Neural cell (in vitro differentiated cells): ENCODE data around the gene CDKAL1. TPM values are rescaled to one million over a fixed set of nuclear protein-coding genes. Genes with fewer than 3 reads are reported as not detected.
"Not testable (repeated sequence)": the region's sequence is repeated elsewhere in the genome, so short reads cannot be mapped to it uniquely, and the experiment has no call there.

Experiments
- H2AFZ ChIP-seq: fragments of 200-600, 300-800 bp; sonication (generic), shearing (Covaris generic); 2 replicates; pipeline ENCODE4 v1.6.0; 2014; ENCODE audit warnings: low read depth, mild to moderate bottlenecking, antibody characterized with exemption, low read length, moderate library complexity
- H3F3A ChIP-seq: fragments of 200-600 bp; shearing (Covaris generic); 2 replicates; pipeline ENCODE4 v1.6.1; 2016; ENCODE audit warnings: mild to moderate bottlenecking, moderate library complexity, mixed read lengths, antibody characterized with exemption, low read length; ENCODE audit not compliant: insufficient read depth, poor library complexity, severe bottlenecking
- H3K27ac ChIP-seq: fragments of 200-600, 300-800 bp; sonication (generic), shearing (Covaris generic); 2 replicates; pipeline ENCODE4 v1.5.1; 2014; ENCODE audit warnings: mild to moderate bottlenecking, low read length, moderate library complexity
- H3K27me3 ChIP-seq: fragments of 300-800, 200-600 bp; sonication (generic), shearing (Covaris generic); 2 replicates; pipeline ENCODE4 v1.6.0; 2014; ENCODE audit warnings: mild to moderate bottlenecking, low read depth, low read length, moderate library complexity; ENCODE audit not compliant: insufficient read depth
- H3K36me3 ChIP-seq: fragments of 300-800, 200-600 bp; sonication (generic), shearing (Covaris generic); 2 replicates; pipeline ENCODE4 v1.5.1; 2014; ENCODE audit warnings: mild to moderate bottlenecking, antibody characterized with exemption, low read length, moderate library complexity; ENCODE audit not compliant: insufficient read depth
- H3K4me2 ChIP-seq: fragments of 300-800, 200-600 bp; sonication (generic), shearing (Covaris generic); 2 replicates; pipeline ENCODE4 v1.6.0; 2014; ENCODE audit warnings: mild to moderate bottlenecking, low read length
- H3K4me3 ChIP-seq: fragments of 300-800, 200-600 bp; sonication (generic), shearing (Covaris generic); 2 replicates; pipeline ENCODE4 v1.5.1; 2014; ENCODE audit warnings: mild to moderate bottlenecking, low read length, moderate library complexity
- H3K79me2 ChIP-seq: fragments of 200-600 bp; shearing (Covaris generic); replicated peaks from 2 replicates; pipeline ENCODE4 v1.6.0; 2014; ENCODE audit warnings: mild to moderate bottlenecking, low read length, moderate library complexity; ENCODE audit not compliant: insufficient read depth
- H3K9ac ChIP-seq: fragments of 300-800, 200-600 bp; sonication (generic), shearing (Covaris generic); 2 replicates; pipeline ENCODE4 v1.6.1; 2016; ENCODE audit warnings: mild to moderate bottlenecking, low read length, mixed read lengths
- H3K9me2 ChIP-seq: fragments of 200-600 bp; shearing (Covaris generic); 2 replicates; pipeline ENCODE4 v1.6.1; 2016; ENCODE audit warnings: mild to moderate bottlenecking, low read length, mixed read lengths; ENCODE audit not compliant: insufficient read depth
- H3K9me3 ChIP-seq: fragments of 200-600, 300-800 bp; sonication (generic), shearing (Covaris generic); 2 replicates; pipeline ENCODE4 v1.6.1; 2016; ENCODE audit warnings: mild to moderate bottlenecking, mixed run types, low read length, moderate library complexity, mixed read lengths
- H4K20me1 ChIP-seq: fragments of 200-600 bp; shearing (Covaris generic); 2 replicates; pipeline ENCODE4 v1.6.1; 2016; ENCODE audit warnings: mild to moderate bottlenecking, mixed run types; ENCODE audit not compliant: insufficient read depth
- CTCF ChIP-seq: fragments of 450-650 bp; IDR thresholded peaks from 2 replicates; pipeline ENCODE4 v1.5.1; 2014; ENCODE audit warnings: antibody characterized with exemption, mild to moderate bottlenecking, moderate library complexity; ENCODE audit not compliant: poor library complexity, severe bottlenecking
- EP300 ChIP-seq: fragments of 450-650 bp; conservative IDR thresholded peaks from 2 replicates; pipeline ENCODE4 v1.6.1; 2014; ENCODE audit warnings: antibody characterized with exemption, mild to moderate bottlenecking, moderate library complexity; ENCODE audit not compliant: poor library complexity, severe bottlenecking
- EZH2 ChIP-seq: fragments of 200-600, 300-800 bp; shearing (Covaris generic), sonication (generic); IDR thresholded peaks from 2 replicates; pipeline ENCODE4 v1.6.1; 2014; ENCODE audit warnings: antibody characterized with exemption, low read length, borderline replicate concordance, mild to moderate bottlenecking; ENCODE audit not compliant: insufficient read depth, poor library complexity, severe bottlenecking
- MXI1 ChIP-seq: fragments of 450-650 bp; conservative IDR thresholded peaks from 2 replicates; pipeline ENCODE4 v1.6.1; 2014; ENCODE audit warnings: antibody characterized with exemption, mild to moderate bottlenecking; ENCODE audit not compliant: poor library complexity, severe bottlenecking
- POLR2AphosphoS5 ChIP-seq: IDR thresholded peaks from 2 replicates; pipeline ENCODE4 v1.6.1; 2012
- RAD21 ChIP-seq: fragments of 450-650 bp; conservative IDR thresholded peaks from 2 replicates; pipeline ENCODE4 v1.6.1; 2014; ENCODE audit warnings: antibody characterized with exemption, mild to moderate bottlenecking, moderate library complexity
- REST ChIP-seq: IDR thresholded peaks from 2 replicates; pipeline ENCODE4 v1.6.1; 2012; ENCODE audit warnings: borderline replicate concordance
- SMC3 ChIP-seq: fragments of 450-650 bp; conservative IDR thresholded peaks from 2 replicates; pipeline ENCODE4 v1.6.1; 2014; ENCODE audit warnings: antibody characterized with exemption, mild to moderate bottlenecking, moderate library complexity; ENCODE audit not compliant: poor library complexity
- TAF1 ChIP-seq: IDR thresholded peaks from 2 replicates; pipeline ENCODE4 v1.6.1; 2012; ENCODE audit warnings: low read depth
- polyA plus RNA-seq: library from polyadenylated mRNA; depleted of rRNA; stranded (reverse); fragments of >200 nt; gene quantifications from 2 replicates; pipeline ENCODE4 v1.2.3, GENCODE V29; 2014

Gene CDKAL1
- polyA plus RNA-seq, 1 donor from 2014 or later: 10.7 TPM

- Histone ChIP-seq H3F3A (no peaks in the 10 kb centered on the region), H3K27ac (no peak overlapping the region), H3K4me2 (no peak overlapping the region), H3K4me3 (no peak overlapping the region), H3K9me2 (no peaks in the 10 kb centered on the region), H2AFZ (no peak overlapping the region), H3K36me3 (no peaks in the 10 kb centered on the region), H4K20me1 (no peaks in the 10 kb centered on the region), H3K9me3 (no peaks in the 10 kb centered on the region), H3K9ac (no peak overlapping the region), H3K79me2 (no peaks in the 10 kb centered on the region), H3K27me3 (no peaks in the 10 kb centered on the region)
- TF ChIP-seq EP300 (no peak), MXI1 (no peak), EZH2 (no peak), REST (no peak), RAD21 (no peak)
Measured at GRCh38 chr6:20608905-20609304, 74.6 kb downstream of the CDKAL1 start.

DNA sequence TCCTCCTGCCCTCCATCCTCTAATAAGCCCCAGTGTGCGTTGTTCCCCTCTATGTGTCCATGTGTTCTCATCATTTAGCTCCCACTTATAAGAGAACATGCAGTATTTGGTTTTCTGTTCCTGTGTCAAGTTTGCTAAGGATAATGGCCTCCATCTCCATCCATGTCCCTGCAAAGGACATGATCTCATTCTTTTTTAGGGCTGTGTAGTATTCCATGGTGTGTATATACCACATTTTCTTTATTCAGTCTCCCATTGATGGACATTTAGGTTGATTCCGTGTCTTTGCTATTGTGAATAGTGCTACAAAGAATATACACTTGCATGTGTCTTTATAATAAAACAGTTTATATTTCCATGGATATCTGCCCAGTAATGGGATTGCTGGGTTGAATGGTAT, 75.7 kb downstream of the CDKAL1 start:
- not testable (repeated sequence) for H4K20me1 ChIP-seq, H3F3A ChIP-seq, H3K9me2 ChIP-seq, H2AFZ ChIP-seq, H3K4me3 ChIP-seq, H3K36me3 ChIP-seq, H3K9ac ChIP-seq, H3K4me2 ChIP-seq, H3K79me2 ChIP-seq, H3K27ac ChIP-seq, H3K9me3 ChIP-seq, H3K27me3 ChIP-seq

GRCh38 chr6:20610636-20611370, 76.5 kb downstream of the CDKAL1 start:
- H3K27me3 ChIP-seq: no peaks in the 10 kb centered on the region
- no peak for TF ChIP-seq TAF1
- TF ChIP-seq POLR2AphosphoS5: no peak
- TF ChIP-seq EZH2: no peak
- no peak for TF ChIP-seq MXI1
- TF ChIP-seq CTCF: no peak
- no peak for TF ChIP-seq SMC3
- no peak for TF ChIP-seq EP300
- no peak for TF ChIP-seq REST

GRCh38 chr6:20617537-20617936, 83.3 kb downstream of the CDKAL1 start:
- not testable (repeated sequence) for H3F3A ChIP-seq, H3K27ac ChIP-seq, H2AFZ ChIP-seq, H3K36me3 ChIP-seq, H4K20me1 ChIP-seq, H3K4me3 ChIP-seq, H3K79me2 ChIP-seq, H3K27me3 ChIP-seq, H3K9ac ChIP-seq, H3K9me2 ChIP-seq, H3K4me2 ChIP-seq, H3K9me3 ChIP-seq

More at GRCh38 chr6:20610636-20611370, 76.5 kb downstream of the CDKAL1 start:
- Histone ChIP-seq H3K36me3 (no peaks in the 10 kb centered on the region), H3F3A (no peaks in the 10 kb centered on the region), H3K27ac (no peak overlapping the region), H3K4me3 (no peak overlapping the region), H4K20me1 (no peaks in the 10 kb centered on the region), H2AFZ (no peak overlapping the region), H3K9me2 (no peaks in the 10 kb centered on the region), H3K4me2 (no peak overlapping the region), H3K79me2 (no peaks in the 10 kb centered on the region), H3K9ac (no peak overlapping the region), H3K9me3 (no peaks in the 10 kb centered on the region)
